Measurements from ENCODE around the gene ACADM. TPM values are rescaled to one million over a fixed set of nuclear protein-coding genes. Genes with fewer than 3 reads are reported as not detected.

ACADM gene
- total RNA-seq, result 27.6 and 39.4 TPM in 2 replicates

DNA sequence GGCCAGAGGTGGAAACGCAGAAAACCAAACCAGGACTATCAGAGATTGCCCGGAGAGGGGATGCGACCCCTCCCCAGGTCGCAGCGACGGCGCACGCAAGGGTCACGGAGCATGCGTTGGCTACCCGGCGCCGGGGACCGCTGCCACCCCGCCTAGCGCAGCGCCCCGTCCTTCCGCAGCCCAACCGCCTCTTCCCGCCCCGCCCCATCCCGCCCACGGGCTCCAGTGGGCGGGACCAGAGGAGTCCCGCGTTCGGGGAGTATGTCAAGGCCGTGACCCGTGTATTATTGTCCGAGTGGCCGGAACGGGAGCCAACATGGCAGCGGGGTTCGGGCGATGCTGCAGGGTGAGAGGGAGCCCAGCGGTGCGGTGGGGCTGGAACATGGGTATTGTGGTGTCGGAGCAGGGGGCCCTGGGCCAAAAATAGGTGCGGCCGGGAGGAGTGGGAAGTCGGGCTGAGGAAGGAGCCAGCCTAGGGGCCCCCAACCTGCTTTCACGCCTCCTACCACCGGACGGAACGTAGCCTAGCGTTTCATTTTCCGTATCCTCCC lies at the start of gene ACADM:
Gene ACADM (plus strand): TSS at position 238 of the 551 bp plus-strand sequence. CDS start 79 bp downstream, at position 317.

DNA sequence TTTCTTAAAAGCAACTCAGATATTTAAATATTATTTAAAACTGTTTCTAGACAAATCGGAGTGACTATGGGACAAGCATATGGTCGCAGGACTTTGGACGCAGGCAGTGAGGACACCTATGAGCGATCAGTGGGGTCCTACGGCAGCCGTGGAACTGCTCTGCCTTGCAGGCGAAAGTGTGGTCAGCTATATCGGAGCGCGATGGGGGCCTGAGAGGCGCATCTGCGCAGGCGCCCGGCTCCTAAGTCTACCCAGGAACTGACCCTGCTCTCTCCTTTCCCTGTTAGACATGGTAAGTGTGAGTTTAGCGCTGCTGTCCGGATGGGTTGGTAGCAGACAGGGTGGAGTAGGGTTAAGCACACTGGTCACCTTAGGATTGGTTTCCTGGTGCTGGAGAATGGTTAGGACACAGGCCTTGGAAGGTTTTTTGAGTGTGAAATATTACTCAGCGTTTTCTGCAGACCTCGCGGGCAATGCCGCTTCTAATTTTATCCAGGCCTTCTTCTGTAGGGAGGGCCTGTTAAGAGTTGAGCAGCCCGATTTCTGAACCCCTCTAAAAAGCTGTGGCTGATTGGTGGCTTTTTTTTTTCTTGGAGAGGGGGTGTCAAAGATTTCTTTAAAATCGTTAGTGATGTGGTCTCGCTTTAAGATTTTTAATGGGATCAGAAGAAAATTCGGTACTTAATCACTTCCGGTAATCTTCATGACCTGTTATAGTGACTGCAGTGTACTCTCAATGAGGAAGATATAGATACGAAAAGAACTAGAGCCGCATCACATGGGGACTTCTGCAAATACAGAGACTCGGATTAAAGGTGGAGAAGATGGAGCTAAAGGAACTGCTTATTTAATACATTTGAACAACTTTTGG lies 61.7 kb downstream of the ACADM start, which contains the start of gene RABGGTB:
Gene RABGGTB (plus strand): TSS at position 274 of the 871 bp plus-strand sequence. CDS start 16 bp downstream, at position 290.

DNA sequence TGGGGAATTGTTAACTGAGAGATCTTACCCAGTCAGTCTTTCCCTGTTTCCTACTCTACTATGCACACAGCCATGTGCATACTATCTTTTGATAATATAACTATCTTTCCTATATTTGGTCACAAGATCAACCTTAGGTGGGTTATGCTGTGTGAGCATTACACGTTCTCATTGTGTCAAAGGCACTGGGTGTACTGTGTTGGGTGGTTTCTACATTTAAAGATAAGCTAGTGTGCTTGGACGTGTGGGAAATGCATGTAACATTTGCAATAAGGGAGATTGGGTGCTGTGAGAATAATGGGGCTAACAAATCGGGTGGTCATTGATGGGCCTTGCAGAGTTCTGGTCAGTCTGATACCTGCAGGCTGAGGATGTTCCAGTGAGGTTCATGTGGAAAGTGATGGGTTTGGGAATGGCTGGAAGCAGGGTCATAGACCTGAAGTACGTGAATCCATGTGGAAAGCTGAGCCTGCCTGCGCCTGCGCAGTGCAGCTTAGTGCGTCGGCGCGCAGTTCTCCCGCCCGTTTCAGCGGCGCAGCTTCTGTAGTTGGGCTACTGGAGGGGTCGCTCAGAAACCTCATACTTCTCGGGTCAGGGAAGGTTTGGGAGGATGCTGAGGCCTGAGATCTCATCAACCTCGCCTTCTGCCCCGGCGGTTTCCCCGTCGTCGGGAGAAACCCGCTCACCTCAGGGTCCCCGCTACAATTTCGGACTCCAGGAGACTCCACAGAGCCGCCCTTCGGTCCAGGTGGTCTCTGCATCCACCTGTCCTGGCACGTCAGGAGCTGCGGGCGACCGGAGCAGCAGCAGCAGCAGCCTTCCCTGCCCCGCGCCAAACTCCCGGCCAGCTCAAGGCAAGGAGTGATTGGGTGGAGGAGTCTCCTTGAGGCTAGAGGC lies 72.1 kb downstream of the ACADM start, which contains the start of gene MSH4:
Gene MSH4 (plus strand): TSS at position 507 of the 897 bp plus-strand sequence. CDS start 104 bp downstream, at position 611.

Other genes starting within 250 kb of the ACADM start
- gene SLC44A5, start 113.6 kb upstream of the ACADM start, total RNA-seq, result under 0.01 and 0.15 TPM in 2 replicates
- 56.1 and 79.8 TPM in 2 replicates for gene RABGGTB, start 61.5 kb downstream of the ACADM start, total RNA-seq
- gene MSH4, start 72.2 kb downstream of the ACADM start, total RNA-seq, result under 0.01 and 0.33 TPM in 2 replicates
- gene ASB17, start 207.7 kb downstream of the ACADM start, total RNA-seq, result not detected in 2 replicates

All from smooth muscle cell of trachea (primary cell).